Measurements from ENCODE around the gene TRABD.

- TF ChIP-seq REST (IDR thresholded peaks at IDR 0.05; ENCODE audit: insufficient read depth in 1 of 2, low read depth in 2 of 2, low read length in 2 of 2) (no peak), SIN3A (IDR thresholded peaks at IDR 0.05; ENCODE audit: borderline replicate concordance, insufficient read depth, low read length) (no peak), TAF1 (IDR thresholded peaks at IDR 0.05; ENCODE audit: borderline replicate concordance, insufficient read depth, low read length) (no peak), POLR2AphosphoS5 (IDR thresholded peaks at IDR 0.05; ENCODE audit: low read depth, low read length) (no peak)
Observed at GRCh38 chr22:50146439-50147238, 39.1 kb upstream of the TRABD start.
